ENCODE data around the gene RIC3. TPM values are rescaled to one million over a fixed set of nuclear protein-coding genes. Genes with fewer than 3 reads are reported as not detected.
A peak's percentile ranks its signal among the peaks of the same experiment; 100 is the strongest.

Gene RIC3
- total RNA-seq, 4 donors from 2014 or later: 11.8 to 28.2 (median 18.9) TPM

GRCh38 chr11:8069771-8070170, 99.1 kb downstream of the RIC3 start:
- no peak for TF ChIP-seq CTCF (IDR thresholded peaks at IDR 0.05)
- no peak for TF ChIP-seq EP300 (IDR thresholded peaks at IDR 0.05)
- TF ChIP-seq POLR2A (IDR thresholded peaks at IDR 0.05): no peak
- Histone ChIP-seq H3K27ac (peak overlapping the region in 2 of 4 donors; percentile 81 to 83), H3K4me1 (peaks cover 0 to 47% (median 20%) of the 10 kb centered on the region in 4 donors), H3K36me3 (no peaks in the 10 kb centered on the region), H3K27me3 (no peaks in the 10 kb centered on the region), H3K9me3 (no peaks in the 10 kb centered on the region), H3K4me3 (no peak overlapping the region)
- WGBS, 2 donors: 84 to 85% methylated on average over 8 of the region's 8 CpGs
- DNase-seq (ENCODE audit: low spot score in 2 of 2): no peak

DNA sequence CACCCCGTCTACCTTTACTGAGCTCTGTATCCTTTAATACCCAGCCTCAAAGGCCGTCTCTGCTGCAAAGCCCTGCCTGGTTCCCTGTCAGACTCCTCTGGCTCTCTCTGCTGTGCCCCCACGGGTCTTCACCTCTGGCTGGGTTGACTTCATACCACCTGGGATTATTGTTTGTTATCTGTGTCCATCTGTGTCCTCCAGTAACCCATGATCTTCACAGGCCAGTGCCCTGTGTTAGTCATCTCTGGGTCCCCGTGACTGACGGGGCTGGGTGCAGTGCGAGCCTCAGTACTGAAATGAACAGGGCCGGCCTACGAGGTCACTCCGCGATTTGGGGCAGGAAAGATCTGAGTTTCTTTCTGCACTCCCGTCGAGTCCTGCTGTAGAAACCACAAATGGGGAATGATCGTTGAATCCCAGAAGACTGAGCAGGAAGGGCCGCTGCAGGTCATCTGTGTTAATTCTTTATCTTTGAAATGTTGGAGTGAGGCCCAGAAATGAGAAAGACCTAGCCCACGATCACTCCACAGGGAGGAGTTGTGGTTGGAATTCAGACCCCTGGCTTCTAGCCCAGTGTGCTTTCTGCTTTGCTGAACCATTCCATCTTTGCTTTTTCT, 100.1 kb downstream of the RIC3 start:
- Histone ChIP-seq H3K4me1 (peaks cover 0 to 53% (median 22%) of the 10 kb centered on the region in 4 donors), H3K36me3 (no peaks in the 10 kb centered on the region), H3K4me3 (peak overlapping the region in 1 of 4 donors; percentile 1), H3K27me3 (no peaks in the 10 kb centered on the region), H3K9me3 (no peaks in the 10 kb centered on the region), H3K27ac (peak overlapping the region; percentile 12 to 83 (median 64))
- 8 to 20% methylated on average over 15 of the region's 15 CpGs for WGBS, 2 donors
- TF ChIP-seq EP300 (IDR thresholded peaks at IDR 0.05) (peak in 1 of 2 donors; percentile 73), POLR2A (IDR thresholded peaks at IDR 0.05) (no peak), CTCF (IDR thresholded peaks at IDR 0.05) (no peak)
- DNase-seq (ENCODE audit: low spot score in 2 of 2): peak; percentile 62 to 79

DNA sequence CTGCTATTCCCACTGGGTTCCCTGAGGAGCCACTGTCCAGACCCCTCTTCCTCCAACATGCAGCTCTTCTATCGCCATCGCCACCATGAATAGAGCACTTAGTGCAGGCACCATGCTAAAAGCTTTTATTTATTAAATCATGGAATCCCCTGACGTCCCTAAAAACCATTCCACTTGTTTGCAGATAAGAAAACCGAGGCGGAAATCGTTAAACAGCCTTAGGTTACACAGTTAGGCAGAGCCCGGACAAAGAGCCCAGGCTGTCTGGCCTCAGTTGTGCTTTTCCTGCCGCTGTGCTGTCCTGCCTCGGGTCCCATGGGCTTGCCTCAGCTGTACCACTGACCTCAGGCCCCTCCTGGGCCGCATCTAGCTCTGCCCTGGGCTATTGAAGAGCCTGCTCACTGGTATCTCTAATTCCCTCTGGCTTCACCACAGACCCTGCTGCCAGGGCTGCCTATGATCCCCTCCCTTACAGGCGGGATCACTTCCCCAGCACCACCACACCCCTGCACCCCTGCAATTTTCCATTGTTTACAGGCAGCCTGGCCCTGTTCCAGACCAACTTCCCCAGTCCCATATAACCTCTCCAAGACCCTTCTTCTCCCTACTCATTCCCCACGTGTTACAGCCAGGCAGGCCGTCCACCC, 100.8 kb downstream of the RIC3 start:
- H3K27ac ChIP-seq: peak overlapping the region; percentile 12 to 83 (median 64)
- H3K4me3 ChIP-seq: no peak overlapping the region
- WGBS, 2 donors: 67 to 77% methylated on average over 13 of the region's 13 CpGs
- no peak for DNase-seq (ENCODE audit: low spot score in 2 of 2)
- H3K9me3 ChIP-seq: no peaks in the 10 kb centered on the region
- H3K36me3 ChIP-seq: no peaks in the 10 kb centered on the region
- no peak for TF ChIP-seq EP300 (IDR thresholded peaks at IDR 0.05)
- TF ChIP-seq CTCF (IDR thresholded peaks at IDR 0.05): no peak
- no peak for TF ChIP-seq POLR2A (IDR thresholded peaks at IDR 0.05)
- H3K27me3 ChIP-seq: no peaks in the 10 kb centered on the region
- peaks cover 0 to 60% (median 23%) of the 10 kb centered on the region in 4 donors for H3K4me1 ChIP-seq

- Histone ChIP-seq H3K4me1 (peaks cover 0 to 65% (median 28%) of the 10 kb centered on the region in 4 donors), H3K27me3 (no peaks in the 10 kb centered on the region), H3K4me3 (no peak overlapping the region), H3K9me3 (no peaks in the 10 kb centered on the region), H3K36me3 (no peaks in the 10 kb centered on the region), H3K27ac (peak overlapping the region in 2 of 4 donors; percentile 12 to 83)
- no peak for DNase-seq (ENCODE audit: low spot score in 2 of 2)
- TF ChIP-seq EP300 (IDR thresholded peaks at IDR 0.05) (no peak), POLR2A (IDR thresholded peaks at IDR 0.05) (no peak), CTCF (IDR thresholded peaks at IDR 0.05) (no peak)
- 89 to 90% methylated on average over 4 of the region's 4 CpGs for WGBS, 2 donors
Observed at GRCh38 chr11:8067567-8067928, 101.3 kb downstream of the RIC3 start.

- no peaks in the 10 kb centered on the region for H3K36me3 ChIP-seq
- 63 to 67% methylated on average over 10 of the region's 10 CpGs for WGBS, 2 donors
- no peak for TF ChIP-seq CTCF (IDR thresholded peaks at IDR 0.05)
- TF ChIP-seq POLR2A (IDR thresholded peaks at IDR 0.05): no peak
- no peak for TF ChIP-seq EP300 (IDR thresholded peaks at IDR 0.05)
- no peak for DNase-seq (ENCODE audit: low spot score in 2 of 2)
- no peaks in the 10 kb centered on the region for H3K9me3 ChIP-seq
- H3K27me3 ChIP-seq: no peaks in the 10 kb centered on the region
- H3K4me3 ChIP-seq: no peak overlapping the region
- peak overlapping the region in 1 of 4 donors; percentile 83 for H3K27ac ChIP-seq
- peaks cover 0 to 65% (median 29%) of the 10 kb centered on the region in 4 donors for H3K4me1 ChIP-seq
Observed at GRCh38 chr11:8066911-8067455, 101.8 kb downstream of the RIC3 start.

Measured in tibial nerve (tissue), 4 donors.